Liver (tissue), 9 donors: Measurements from ENCODE around the gene ANKRD6. TPM values are rescaled to one million over a fixed set of nuclear protein-coding genes. Genes with fewer than 3 reads are reported as not detected.

ENCODE experiments used
- DNase-seq: peaks from one replicate; pipeline ENCODE4 v3.0.0-alpha.2; 2017; ENCODE audit warnings: low spot score
- H3K27ac ChIP-seq, 2 donors: one replicate each; pipeline ENCODE4 v1.7.0; 2013; ENCODE audit warnings: inconsistent platforms in 2 of 2, low read length in 2 of 2, control low read depth in 1 of 2, low read depth in 1 of 2, mild to moderate bottlenecking in 1 of 2
- H3K27me3 ChIP-seq, 4 donors: one replicate each; pipeline versions ENCODE4 v1.6.1 to v1.7.0; 2013; ENCODE audit warnings: low read length in 3 of 4, inconsistent platforms in 1 of 4, mild to moderate bottlenecking in 1 of 4, moderate library complexity in 1 of 4; ENCODE audit not compliant: control insufficient read depth in 4 of 4, insufficient read depth in 4 of 4
- H3K36me3 ChIP-seq, 4 donors: one replicate each; pipeline versions ENCODE4 v1.6.1 to v1.7.0; 2013; ENCODE audit warnings: low read length in 3 of 4, mild to moderate bottlenecking in 3 of 4, low read depth in 1 of 4, moderate library complexity in 1 of 4; ENCODE audit not compliant: control insufficient read depth in 4 of 4, insufficient read depth in 3 of 4
- H3K4me1 ChIP-seq, 4 donors: one replicate each; pipeline versions ENCODE4 v1.6.1 to v1.7.0; 2013; ENCODE audit warnings: low read length in 3 of 4, mild to moderate bottlenecking in 3 of 4, moderate library complexity in 1 of 4; ENCODE audit not compliant: control insufficient read depth in 4 of 4, insufficient read depth in 4 of 4
- H3K4me3 ChIP-seq, 3 donors: one replicate each; pipeline versions ENCODE4 v1.6.1 to v1.7.0; 2013; ENCODE audit warnings: low read length in 3 of 3, control low read depth in 1 of 3, low read depth in 1 of 3, mild to moderate bottlenecking in 1 of 3
- H3K9ac ChIP-seq, 2 donors: one replicate each; pipeline ENCODE4 v1.7.0; 2013; ENCODE audit warnings: low read length in 2 of 2, mild to moderate bottlenecking in 2 of 2, moderate library complexity in 2 of 2, control low read depth in 1 of 2, low read depth in 1 of 2
- H3K9me3 ChIP-seq, 4 donors: one replicate each; pipeline versions ENCODE4 v1.6.1 to v1.7.0; 2013; ENCODE audit warnings: low read length in 3 of 4; ENCODE audit not compliant: control insufficient read depth in 4 of 4
- CTCF ChIP-seq: fragments of 150-350 bp; IDR thresholded peaks from 2 replicates; pipeline ENCODE4 v1.5.1; 2017; ENCODE audit warnings: improper control_type of control experiment, low read depth, low read length; ENCODE audit not compliant: missing input control
- FOXA1 ChIP-seq: IDR thresholded peaks from 2 replicates; pipeline ENCODE4 v1.6.1; 2016; ENCODE audit warnings: antibody characterized with exemption
- FOXA2 ChIP-seq: IDR thresholded peaks from 2 replicates; pipeline ENCODE4 v1.6.1; 2016; ENCODE audit warnings: antibody characterized with exemption
- HNF4A ChIP-seq, 2 donors: conservative IDR thresholded peaks; 2 replicates each; pipeline ENCODE4 v1.6.1; 2016; ENCODE audit warnings: antibody characterized with exemption in 2 of 2, mild to moderate bottlenecking in 2 of 2
- JUND ChIP-seq, 2 donors: IDR thresholded peaks; 2 replicates each; pipeline ENCODE4 v1.6.1; 2016; ENCODE audit warnings: antibody characterized with exemption in 2 of 2
- NR2F2 ChIP-seq: IDR thresholded peaks from 2 replicates; pipeline ENCODE4 v1.6.1; 2016; ENCODE audit warnings: antibody characterized with exemption
- RXRA ChIP-seq, 2 donors: IDR thresholded peaks; 2 replicates each; pipeline ENCODE4 v1.6.1; 2017 to 2018; ENCODE audit warnings: antibody characterized with exemption in 2 of 2, mild to moderate bottlenecking in 1 of 2
- SP1 ChIP-seq: IDR thresholded peaks from 2 replicates; pipeline ENCODE4 v1.6.1; 2018; ENCODE audit warnings: antibody characterized with exemption, mild to moderate bottlenecking
- TAF1 ChIP-seq: conservative IDR thresholded peaks from 2 replicates; pipeline ENCODE4 v1.6.1; 2016; ENCODE audit warnings: antibody characterized with exemption, mild to moderate bottlenecking
- YY1 ChIP-seq: IDR thresholded peaks from 2 replicates; pipeline ENCODE4 v1.6.1; 2016; ENCODE audit warnings: antibody characterized with exemption, mild to moderate bottlenecking
- WGBS: extraction: QIAGEN DNeasy Blood & Tissue Kit; methylation state at CpG from one replicate; pipeline ENCODE4 v1.1.7; 2013; 5-methylcytosine and 5-hydroxymethylcytosine counted together
- polyA plus RNA-seq, 2 donors: library from polyadenylated mRNA; stranded (reverse) in 1 of 2; unstranded in 1 of 2; fragments of 200-250 nt in 1 of 2; fragments of >200 nt in 1 of 2; fragmentation: Nextera tagmentation in 1 of 2; extraction: Ambion mirVana in 1 of 2; gene quantifications; one replicate each; pipeline versions ENCODE4 v1.2.1 to v1.2.3, GENCODE V29; 2013 to 2015
- total RNA-seq, 2 donors: library from RNA; depleted of rRNA; stranded (reverse); fragments of >200 nt; gene quantifications; one replicate each; pipeline ENCODE4 v1.2.3, GENCODE V29; 2014
- TF ChIP-seq, protein P1 (sequence below): IDR thresholded peaks from 2 replicates; pipeline ENCODE4 v1.6.1; 2016; ENCODE audit warnings: antibody characterized with exemption, mild to moderate bottlenecking
- TF ChIP-seq, protein P2 (sequence below): IDR thresholded peaks from 2 replicates; pipeline ENCODE4 v1.6.1; 2016; ENCODE audit warnings: antibody characterized with exemption
- donor health status: healthy.
- donor health status: healthy.
- donor health status: healthy.
- donor health status: healthy.
- donor health status: healthy.

The ANKRD6 gene
- total and polyA plus RNA-seq, 4 donors = 2.9 to 9.2 (median 3.8) TPM

GRCh38 chr6:89410231-89410761, 22.7 kb upstream of the ANKRD6 start:
- Histone ChIP-seq H3K4me3 (no peak overlapping the region), H3K9ac (no peak overlapping the region), H3K27ac (no peak overlapping the region), H3K4me1 (peaks cover 0 to 21% (median 8%) of the 10 kb centered on the region in 4 donors), H3K27me3 (no peaks in the 10 kb centered on the region), H3K36me3 (no peaks in the 10 kb centered on the region), H3K9me3 (no peaks in the 10 kb centered on the region)
- TF ChIP-seq, protein P1, sequence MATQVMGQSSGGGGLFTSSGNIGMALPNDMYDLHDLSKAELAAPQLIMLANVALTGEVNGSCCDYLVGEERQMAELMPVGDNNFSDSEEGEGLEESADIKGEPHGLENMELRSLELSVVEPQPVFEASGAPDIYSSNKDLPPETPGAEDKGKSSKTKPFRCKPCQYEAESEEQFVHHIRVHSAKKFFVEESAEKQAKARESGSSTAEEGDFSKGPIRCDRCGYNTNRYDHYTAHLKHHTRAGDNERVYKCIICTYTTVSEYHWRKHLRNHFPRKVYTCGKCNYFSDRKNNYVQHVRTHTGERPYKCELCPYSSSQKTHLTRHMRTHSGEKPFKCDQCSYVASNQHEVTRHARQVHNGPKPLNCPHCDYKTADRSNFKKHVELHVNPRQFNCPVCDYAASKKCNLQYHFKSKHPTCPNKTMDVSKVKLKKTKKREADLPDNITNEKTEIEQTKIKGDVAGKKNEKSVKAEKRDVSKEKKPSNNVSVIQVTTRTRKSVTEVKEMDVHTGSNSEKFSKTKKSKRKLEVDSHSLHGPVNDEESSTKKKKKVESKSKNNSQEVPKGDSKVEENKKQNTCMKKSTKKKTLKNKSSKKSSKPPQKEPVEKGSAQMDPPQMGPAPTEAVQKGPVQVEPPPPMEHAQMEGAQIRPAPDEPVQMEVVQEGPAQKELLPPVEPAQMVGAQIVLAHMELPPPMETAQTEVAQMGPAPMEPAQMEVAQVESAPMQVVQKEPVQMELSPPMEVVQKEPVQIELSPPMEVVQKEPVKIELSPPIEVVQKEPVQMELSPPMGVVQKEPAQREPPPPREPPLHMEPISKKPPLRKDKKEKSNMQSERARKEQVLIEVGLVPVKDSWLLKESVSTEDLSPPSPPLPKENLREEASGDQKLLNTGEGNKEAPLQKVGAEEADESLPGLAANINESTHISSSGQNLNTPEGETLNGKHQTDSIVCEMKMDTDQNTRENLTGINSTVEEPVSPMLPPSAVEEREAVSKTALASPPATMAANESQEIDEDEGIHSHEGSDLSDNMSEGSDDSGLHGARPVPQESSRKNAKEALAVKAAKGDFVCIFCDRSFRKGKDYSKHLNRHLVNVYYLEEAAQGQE = no peak
- no peak for TF ChIP-seq CTCF
- no peak for TF ChIP-seq NR2F2
- no peak for TF ChIP-seq SP1
- TF ChIP-seq JUND (IDR thresholded peaks at IDR 0.05) = no peak
- TF ChIP-seq, protein P2, sequence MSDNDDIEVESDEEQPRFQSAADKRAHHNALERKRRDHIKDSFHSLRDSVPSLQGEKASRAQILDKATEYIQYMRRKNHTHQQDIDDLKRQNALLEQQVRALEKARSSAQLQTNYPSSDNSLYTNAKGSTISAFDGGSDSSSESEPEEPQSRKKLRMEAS = no peak
- TF ChIP-seq RXRA (IDR thresholded peaks at IDR 0.05) = no peak
- no peak for DNase-seq
- 78% methylated on average over 10 of the region's 10 CpGs for WGBS

- H3K36me3 ChIP-seq = no peaks in the 10 kb centered on the region
- no peak for DNase-seq
- TF ChIP-seq RXRA (IDR thresholded peaks at IDR 0.05) (no peak), YY1 (no peak), HNF4A (conservative IDR thresholded peaks at IDR 0.05) (no peak), FOXA1 (no peak), TAF1 (no peak), FOXA2 (no peak)
- TF ChIP-seq, protein P2 = no peak
- no peak overlapping the region for H3K9ac ChIP-seq
- H3K27ac ChIP-seq = peak overlapping the region in 1 of 2 donors; percentile 32
- 22% methylated on average over 4 of the region's 4 CpGs for WGBS
- peaks cover 0 to 21% (median 8%) of the 10 kb centered on the region in 4 donors for H3K4me1 ChIP-seq
- peak overlapping the region in 2 of 3 donors; percentile 63 to 78 for H3K4me3 ChIP-seq
- H3K27me3 ChIP-seq = no peaks in the 10 kb centered on the region
- no peaks in the 10 kb centered on the region for H3K9me3 ChIP-seq
These were observed 22.2 kb upstream of the ANKRD6 start for GRCh38 chr6:89410788-89411144.
